ENCODE results near the gene TNFAIP8L2.

DNA sequence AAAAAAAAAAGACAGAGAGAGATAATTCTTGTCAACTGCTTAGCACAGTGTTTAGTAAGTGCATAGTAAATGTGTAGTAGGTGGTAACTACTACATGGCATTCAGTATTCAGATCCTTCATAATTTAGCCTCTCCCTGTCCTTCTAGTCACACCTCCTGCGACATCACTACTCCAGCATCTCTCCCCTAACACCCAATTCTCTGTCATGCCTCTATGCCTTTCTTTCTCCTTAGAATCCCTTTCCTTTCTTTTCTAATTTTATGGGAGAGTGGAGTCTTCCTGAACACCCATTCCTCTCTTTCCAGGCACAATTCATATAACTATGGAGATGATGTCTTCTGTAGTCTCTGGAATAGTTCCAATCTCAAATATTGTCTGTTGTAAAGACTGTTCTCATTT lies 37.4 kb downstream of the TNFAIP8L2 start:
- TF ChIP-seq CTCF (IDR thresholded peaks at IDR 0.05) (no peak), POLR2A (IDR thresholded peaks at IDR 0.05) (no peak)

Measured in ovary (tissue), 3 donors.